ENCODE results near the gene ERVFRD-1. TPM values are rescaled to one million over a fixed set of nuclear protein-coding genes. Genes with fewer than 3 reads are reported as not detected.

The ERVFRD-1 gene
- total and polyA plus RNA-seq, 2 donors (not counting 3 experiments of a cell fraction or from before 2014, with no cell fraction given): not detected

DNA sequence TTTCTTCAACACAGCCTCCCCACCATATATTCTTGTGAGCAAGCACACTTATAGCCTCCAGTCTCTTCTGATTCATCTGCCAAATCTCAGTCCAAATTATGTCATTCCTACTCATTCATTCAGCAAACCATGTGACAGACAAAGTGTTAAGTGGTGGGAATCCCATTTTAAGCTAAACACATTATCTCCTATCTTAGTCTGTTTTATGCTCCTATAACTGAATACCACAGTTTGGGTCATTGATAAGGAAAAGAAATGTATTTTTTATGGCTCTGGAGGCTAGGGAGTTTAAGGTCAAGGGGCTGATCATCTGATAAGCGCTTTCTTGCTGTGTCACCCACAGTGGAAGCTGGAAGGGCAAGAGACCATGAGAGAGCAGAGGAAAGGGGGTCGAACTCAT is 41.8 kb downstream of the ERVFRD-1 start:
- ChIA-PET POLR2A (no interaction called here), CTCF (interaction anchor here (1.0 to 3.6 kb wide), 17 partner anchors 10 to 590 kb away, joined by 3 to 201 read pairs (median 7); no protein-coding TSS in a partner anchor)
- H3K36me3 ChIP-seq (ENCODE audit: control insufficient read depth in 2 of 2, extremely low read depth in 1 of 2, insufficient read depth in 2 of 2, low read length in 2 of 2): no peaks in the 10 kb centered on the region
- H2AFZ ChIP-seq (ENCODE audit: low read depth, low read length): no peak overlapping the region
- intact Hi-C loops (cut with micrococcal nuclease): loop anchor here (1.0 kb wide), 2 partner anchors 115 to 427 kb away; no protein-coding TSS in a partner anchor
- H3K4me3 ChIP-seq (replicated peaks in 1 of 3; ENCODE audit: insufficient read depth in 1 of 3, low read depth in 1 of 3, low read length in 3 of 3): no peak overlapping the region
- DNase-seq (ENCODE audit: low read depth, low spot score): no peak
- TF ChIP-seq CTCF (IDR thresholded peaks at IDR 0.05; ENCODE audit: extremely low read depth in 1 of 2, insufficient read depth in 1 of 2, low read depth in 1 of 2, low read length in 2 of 2): no peak
- TF ChIP-seq, protein P1, sequence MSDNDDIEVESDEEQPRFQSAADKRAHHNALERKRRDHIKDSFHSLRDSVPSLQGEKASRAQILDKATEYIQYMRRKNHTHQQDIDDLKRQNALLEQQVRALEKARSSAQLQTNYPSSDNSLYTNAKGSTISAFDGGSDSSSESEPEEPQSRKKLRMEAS (IDR thresholded peaks at IDR 0.05; ENCODE audit: insufficient read depth, insufficient read length): no peak
- no peak for TF ChIP-seq POLR2AphosphoS5 (IDR thresholded peaks at IDR 0.05; ENCODE audit: insufficient read depth, low read depth, low read length)
- TF ChIP-seq EZH2 (IDR thresholded peaks at IDR 0.05; ENCODE audit: borderline replicate concordance, low read depth, low read length, severe bottlenecking): no peak
- TF ChIP-seq JUN (IDR thresholded peaks at IDR 0.05; ENCODE audit: borderline replicate concordance, insufficient read depth, insufficient read length, low read depth): no peak
- TF ChIP-seq GATA2 (IDR thresholded peaks at IDR 0.05; ENCODE audit: insufficient read depth, insufficient read length, low read depth, low read length): no peak
- no peak for TF ChIP-seq POLR2A (IDR thresholded peaks at IDR 0.05; ENCODE audit: low read depth, low read length)
- TF ChIP-seq MYC (IDR thresholded peaks at IDR 0.05; ENCODE audit: low read depth, low read length): no peak
- TF ChIP-seq FOS (IDR thresholded peaks at IDR 0.05; ENCODE audit: borderline replicate concordance, insufficient read depth, low read length): no peak
- H3K9me3 ChIP-seq (replicated peaks; ENCODE audit: control insufficient read depth, insufficient read depth, low read length): no peaks in the 10 kb centered on the region
- no peak overlapping the region for H3K27ac ChIP-seq (ENCODE audit: insufficient read depth, low read depth, low read length)
- H3K79me2 ChIP-seq (ENCODE audit: control insufficient read depth, insufficient read depth, low read length): no peaks in the 10 kb centered on the region
- FAIRE-seq: no peak
- H3K27me3 ChIP-seq (ENCODE audit: control insufficient read depth in 2 of 2, insufficient read depth in 2 of 2, low read length in 2 of 2): peaks cover 0 to 3% of the 10 kb centered on the region in 2 experiments
- H4K20me1 ChIP-seq (replicated peaks; ENCODE audit: control insufficient read depth, extremely low read depth, insufficient read depth, low read length): no peaks in the 10 kb centered on the region
- H3K4me2 ChIP-seq (ENCODE audit: insufficient read depth, low read length): no peak overlapping the region
- dilution Hi-C loops (cut with MboI; ENCODE audit: extremely low pct_ligation_motif_present, low sequenced_read_pairs): no loop called here
- no peak overlapping the region for H3K9ac ChIP-seq (replicated peaks; ENCODE audit: extremely low read depth, insufficient read depth, low read length)
- no TSS peak for BruUV-seq (replicated peaks)
- no peaks in the 10 kb centered on the region for H3K9me1 ChIP-seq (replicated peaks; ENCODE audit: control insufficient read depth, extremely low read depth, insufficient read depth, low read length)
- no peaks in the 10 kb centered on the region for H3K4me1 ChIP-seq (ENCODE audit: control insufficient read depth, extremely low read depth, insufficient read depth, low read length)
